Measurements from ENCODE around the gene EYS. TPM values are rescaled to one million over a fixed set of nuclear protein-coding genes. Genes with fewer than 3 reads are reported as not detected.

EYS gene
- total and polyA plus RNA-seq, 2 of the 8 experiments (the other 6 are each of a cell fraction or from before 2014, with no cell fraction given): 0.05 to 0.13 TPM

DNA sequence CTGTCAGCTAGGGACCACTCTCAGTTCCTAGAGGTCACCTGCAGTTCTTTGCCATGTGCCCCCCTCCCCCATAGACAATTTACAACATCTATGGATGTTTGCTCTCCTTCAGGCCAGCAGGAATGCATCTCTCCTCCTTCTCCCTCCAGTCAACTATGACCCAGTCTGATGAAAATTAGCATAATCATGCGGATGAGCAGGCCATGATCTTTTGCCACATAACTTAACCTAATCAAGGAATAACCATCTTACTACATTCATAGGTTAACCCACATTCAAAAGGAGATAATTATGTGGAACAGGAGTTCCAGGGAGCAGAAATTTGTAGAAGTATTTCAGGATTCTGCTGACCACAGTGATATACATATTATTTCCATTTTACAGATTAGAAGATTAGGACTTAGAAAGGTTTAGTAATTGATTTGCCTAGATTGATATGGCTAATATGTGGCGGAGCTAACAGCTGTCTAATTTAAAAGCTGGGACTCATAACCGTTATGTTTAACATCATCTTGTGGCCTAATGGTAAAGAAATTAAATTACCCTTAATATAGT lies 1585.9 kb downstream of the EYS start (continued):
- TF ChIP-seq CREB1 (IDR thresholded peaks at IDR 0.05): no peak
- no peak for TF ChIP-seq RFX5 (IDR thresholded peaks at IDR 0.05; ENCODE audit: borderline replicate concordance, low read depth, low read length)
- TF ChIP-seq CBX8 (IDR thresholded peaks at IDR 0.05; ENCODE audit: borderline replicate concordance, low read depth, low read length): no peak

Measured in H1 (cell line).